Activated T-cell treated with anti-CD3 and anti-CD28 coated beads for 48 hours (primary cell): ENCODE results near the gene CTTNBP2.

Experiments used
- DNase-seq: peaks from one replicate; pipeline ENCODE4 v3.0.0-alpha.2; 2020; ENCODE audit warnings: low read depth

The CTTNBP2 gene

GRCh38 chr7:117825132-117825531, 48.1 kb downstream of the CTTNBP2 start:
- DNase-seq: no peak

GRCh38 chr7:117824592-117824991, 48.6 kb downstream of the CTTNBP2 start:
- DNase-seq: no peak

GRCh38 chr7:117819558-117819957, 53.7 kb downstream of the CTTNBP2 start:
- no peak for DNase-seq

GRCh38 chr7:117818232-117818631, 55.0 kb downstream of the CTTNBP2 start:
- DNase-seq: no peak

- no peak for DNase-seq
Measured at GRCh38 chr7:117816727-117817126, 56.5 kb downstream of the CTTNBP2 start.

GRCh38 chr7:117811696-117812095, 61.5 kb downstream of the CTTNBP2 start:
- no peak for DNase-seq

- no peak for DNase-seq
Measured at GRCh38 chr7:117810642-117811512, 62.4 kb downstream of the CTTNBP2 start.

GRCh38 chr7:117809958-117810357, 63.3 kb downstream of the CTTNBP2 start:
- DNase-seq: no peak

GRCh38 chr7:117808910-117809705, 64.1 kb downstream of the CTTNBP2 start:
- DNase-seq: no peak

- no peak for DNase-seq
Measured at GRCh38 chr7:117808341-117808757, 64.9 kb downstream of the CTTNBP2 start.

- DNase-seq: no peak
Measured at GRCh38 chr7:117807676-117808075, 65.6 kb downstream of the CTTNBP2 start.

GRCh38 chr7:117806011-117806410, 67.2 kb downstream of the CTTNBP2 start:
- no peak for DNase-seq

GRCh38 chr7:117805241-117805640, 68.0 kb downstream of the CTTNBP2 start:
- no peak for DNase-seq

- DNase-seq: no peak
Measured at GRCh38 chr7:117803476-117803875, 69.8 kb downstream of the CTTNBP2 start.

GRCh38 chr7:117802660-117803059, 70.6 kb downstream of the CTTNBP2 start:
- DNase-seq: no peak

- DNase-seq: no peak
Measured at GRCh38 chr7:117800841-117801240, 72.4 kb downstream of the CTTNBP2 start.

GRCh38 chr7:117800406-117800805, 72.8 kb downstream of the CTTNBP2 start:
- DNase-seq: no peak

- no peak for DNase-seq
Measured at GRCh38 chr7:117796889-117797288, 76.4 kb downstream of the CTTNBP2 start.

GRCh38 chr7:117793976-117794375, 79.3 kb downstream of the CTTNBP2 start:
- DNase-seq: no peak

- no peak for DNase-seq
Measured at GRCh38 chr7:117793521-117793920, 79.7 kb downstream of the CTTNBP2 start.

GRCh38 chr7:117791877-117792780, 81.1 kb downstream of the CTTNBP2 start:
- DNase-seq: no peak

- DNase-seq: no peak
Measured at GRCh38 chr7:117790731-117791130, 82.5 kb downstream of the CTTNBP2 start.
